ENCODE data around the gene CREBZF.
"Not testable (repeated sequence)": the region's sequence is repeated elsewhere in the genome, so short reads cannot be mapped to it uniquely, and the experiment has no call there.

Gene CREBZF

DNA sequence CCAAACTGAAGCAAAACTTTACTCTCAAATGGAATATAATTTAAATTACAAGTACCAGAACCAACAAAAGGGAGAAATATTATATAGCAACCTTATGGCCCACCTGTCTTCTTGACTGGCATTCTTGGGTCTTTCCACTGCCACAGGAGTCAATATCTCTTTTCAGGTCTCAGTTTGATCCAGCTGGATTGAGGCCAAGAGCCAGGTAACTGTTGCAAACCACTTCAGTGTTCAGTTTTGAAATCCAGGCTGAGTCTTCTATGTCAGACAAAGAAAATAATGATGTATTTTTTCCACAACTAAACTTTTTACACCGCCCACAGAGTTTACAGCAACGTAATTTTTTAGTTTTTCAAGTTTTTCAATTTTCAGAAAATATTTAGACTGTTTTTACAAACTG lies 38.4 kb downstream of the CREBZF start:
- DNase-seq: no peak

- DNase-seq: no peak
These were observed 44.7 kb downstream of the CREBZF start for GRCh38 chr11:85620256-85620655.

- DNase-seq: no peak
These were observed 45.4 kb downstream of the CREBZF start for GRCh38 chr11:85619499-85619898.

DNA sequence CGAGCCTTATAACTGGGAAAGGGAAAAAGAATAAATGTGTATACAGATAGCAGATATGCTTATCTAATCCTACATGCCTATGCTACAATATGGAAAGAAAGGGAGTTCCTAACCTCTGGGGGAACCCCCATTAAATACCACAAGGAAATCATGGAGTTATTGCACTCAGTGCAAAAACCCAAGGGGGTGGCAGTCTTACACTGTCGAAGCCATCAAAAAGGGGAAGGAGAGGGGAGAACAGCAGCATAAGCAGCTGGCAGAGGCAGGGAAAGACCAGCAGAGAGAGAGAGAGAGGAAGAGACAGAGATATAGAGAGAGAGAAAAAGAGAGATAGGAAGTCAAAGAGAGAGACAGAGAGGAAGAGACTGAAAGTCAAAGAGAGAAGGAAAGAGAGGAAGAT lies 53.3 kb downstream of the CREBZF start:
- DNase-seq: not testable (repeated sequence)

Data from effector CD4-positive, alpha-beta T cell (primary cell).